Omental fat pad (tissue), 4 donors: ENCODE results near the gene DDIT3. TPM values are rescaled to one million over a fixed set of nuclear protein-coding genes. Genes with fewer than 3 reads are reported as not detected.
"Not testable (repeated sequence)": the region's sequence is repeated elsewhere in the genome, so short reads cannot be mapped to it uniquely, and the experiment has no call there.

Experiments used
- ATAC-seq: fragments of 150-250 bp; one replicate; pipeline ENCODE4 v1.9.1; 2016; ENCODE audit warnings: mild to moderate bottlenecking, moderate library complexity; ENCODE audit not compliant: low FRiP score
- DNase-seq: peaks from one replicate; pipeline ENCODE4 v3.0.0-alpha.2; 2019; ENCODE audit warnings: low spot score
- CTCF ChIP-seq, 3 donors: fragments of 450-650 bp; IDR thresholded peaks; one replicate each; pipeline ENCODE4 v1.5.1; 2016 to 2017; ENCODE audit warnings: antibody characterized with exemption in 3 of 3, mild to moderate bottlenecking in 3 of 3, moderate library complexity in 2 of 3
- total RNA-seq, 4 donors: library from RNA; depleted of rRNA; stranded (reverse); fragments of >200 nt; gene quantifications; one replicate each; pipeline ENCODE4 v1.1.0, GENCODE V29; 2016

The DDIT3 gene
- total RNA-seq: 10 to 100 TPM; 31.5 to 66.6 (median 35.5) TPM

- DNase-seq (peak; percentile 98), ATAC-seq (peak; percentile 92)
- no peak for TF ChIP-seq CTCF (IDR thresholded peaks at IDR 0.05)
Measured at GRCh38 chr12:57520053-57520818, at the start of gene DDIT3. Gene DDIT3 (minus strand): TSS chr12:57520514. CDS start chr12:57517406, 3,108 bp downstream.

GRCh38 chr12:57569858-57570257 is 49.5 kb upstream of the DDIT3 start:
- TF ChIP-seq CTCF (IDR thresholded peaks at IDR 0.05): no peak
- ATAC-seq (no peak), DNase-seq (no peak)

GRCh38 chr12:57568838-57569237 is 48.5 kb upstream of the DDIT3 start:
- DNase-seq (no peak), ATAC-seq (no peak)
- no peak for TF ChIP-seq CTCF (IDR thresholded peaks at IDR 0.05)

- ATAC-seq: no peak
Measured at GRCh38 chr12:57564178-57564740, 43.9 kb upstream of the DDIT3 start.

GRCh38 chr12:57563358-57563757 is 43.0 kb upstream of the DDIT3 start:
- DNase-seq (no peak), ATAC-seq (no peak)
- TF ChIP-seq CTCF (IDR thresholded peaks at IDR 0.05): no peak

More at GRCh38 chr12:57564178-57564740, 43.9 kb upstream of the DDIT3 start:
- no peak for TF ChIP-seq CTCF (IDR thresholded peaks at IDR 0.05)
- DNase-seq: no peak

- ATAC-seq, DNase-seq: not testable (repeated sequence)
Measured at GRCh38 chr12:57561117-57561516, 40.8 kb upstream of the DDIT3 start.

- TF ChIP-seq CTCF (IDR thresholded peaks at IDR 0.05): no peak
- DNase-seq (no peak), ATAC-seq (no peak)
Measured at GRCh38 chr12:57560516-57560915, 40.2 kb upstream of the DDIT3 start.
